GM18870 (cell line): ENCODE measurements around the gene RAD51B.
"Not testable (repeated sequence)": the region's sequence is repeated elsewhere in the genome, so short reads cannot be mapped to it uniquely, and the experiment has no call there.

Experiments used
- ATAC-seq: cut with Tn5 transposase; IDR thresholded peaks from one replicate; pipeline ENCODE4 v1.9.1; 2021; ENCODE audit warnings: moderate library complexity; ENCODE audit not compliant: unreplicated experiment

Gene RAD51B

DNA sequence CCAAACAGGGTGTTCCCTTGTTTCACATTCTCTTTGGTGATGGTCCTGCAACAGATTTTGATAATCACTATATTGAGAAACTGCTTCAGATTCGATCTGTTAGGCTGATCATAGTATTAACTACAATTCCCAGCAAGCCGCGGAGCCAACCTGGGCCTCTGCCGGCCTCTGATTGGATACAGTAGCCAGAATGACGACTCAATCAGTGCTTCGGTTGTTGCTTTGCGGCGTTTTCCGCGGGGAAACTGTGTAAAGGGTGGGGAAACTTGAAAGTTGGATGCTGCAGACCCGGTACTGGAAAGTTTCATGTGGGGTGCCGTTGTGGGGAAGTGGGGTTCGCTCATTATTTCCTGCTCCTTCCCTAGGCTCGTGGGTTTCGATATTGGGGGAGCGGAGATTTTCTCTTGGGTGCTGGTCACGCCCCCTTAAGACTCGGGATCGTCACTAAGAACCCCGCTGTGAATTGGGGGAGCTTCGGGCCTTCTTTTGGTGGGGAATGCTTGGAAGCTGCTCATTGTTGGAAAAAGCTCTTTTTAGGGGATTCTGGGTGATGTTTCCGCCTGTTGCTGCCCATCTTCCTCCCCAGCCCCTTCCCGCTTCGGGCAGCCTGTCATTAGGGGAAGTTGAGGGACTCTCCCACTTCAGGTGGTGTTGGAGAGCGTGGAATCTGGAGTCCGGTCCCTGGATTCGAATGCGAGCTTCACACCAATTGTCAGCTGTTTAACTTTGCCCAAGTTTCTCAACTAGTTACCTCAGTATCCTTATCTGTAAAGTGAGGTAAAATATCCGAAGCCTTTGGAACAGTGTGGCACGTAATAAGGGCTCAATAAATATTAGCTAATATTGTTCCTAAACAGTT lies at the start of gene RAD51B:
Gene RAD51B, plus strand, starts transcription at position 217 of the 859 bp plus-strand sequence.
- peak; percentile 41 for ATAC-seq

DNA sequence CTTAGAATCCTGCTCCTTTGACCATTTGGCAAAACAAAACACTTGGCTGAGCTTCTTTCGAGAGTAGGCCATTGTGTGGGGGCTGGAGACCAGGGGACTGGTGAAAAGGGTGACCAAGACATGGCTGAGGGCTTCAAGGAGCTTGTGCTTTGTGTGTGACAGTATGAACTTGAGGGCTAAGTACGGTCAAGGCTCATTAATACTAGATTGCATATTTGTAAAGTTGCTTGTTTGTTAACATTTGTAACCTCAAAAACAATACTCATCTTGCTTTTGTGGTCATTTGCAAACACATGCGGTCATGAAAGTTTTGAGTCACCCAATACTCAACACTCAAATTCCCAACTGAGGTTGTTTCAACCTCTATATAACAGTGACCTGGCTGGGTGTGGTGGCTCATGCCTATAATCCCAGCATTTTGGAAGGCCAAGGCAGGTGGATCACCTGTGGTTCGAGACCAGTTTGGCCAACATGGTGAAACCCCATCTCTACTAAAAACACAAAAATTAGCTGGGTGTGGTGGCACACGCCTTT lies 45.7 kb upstream of the RAD51B start:
- ATAC-seq, result no peak

DNA sequence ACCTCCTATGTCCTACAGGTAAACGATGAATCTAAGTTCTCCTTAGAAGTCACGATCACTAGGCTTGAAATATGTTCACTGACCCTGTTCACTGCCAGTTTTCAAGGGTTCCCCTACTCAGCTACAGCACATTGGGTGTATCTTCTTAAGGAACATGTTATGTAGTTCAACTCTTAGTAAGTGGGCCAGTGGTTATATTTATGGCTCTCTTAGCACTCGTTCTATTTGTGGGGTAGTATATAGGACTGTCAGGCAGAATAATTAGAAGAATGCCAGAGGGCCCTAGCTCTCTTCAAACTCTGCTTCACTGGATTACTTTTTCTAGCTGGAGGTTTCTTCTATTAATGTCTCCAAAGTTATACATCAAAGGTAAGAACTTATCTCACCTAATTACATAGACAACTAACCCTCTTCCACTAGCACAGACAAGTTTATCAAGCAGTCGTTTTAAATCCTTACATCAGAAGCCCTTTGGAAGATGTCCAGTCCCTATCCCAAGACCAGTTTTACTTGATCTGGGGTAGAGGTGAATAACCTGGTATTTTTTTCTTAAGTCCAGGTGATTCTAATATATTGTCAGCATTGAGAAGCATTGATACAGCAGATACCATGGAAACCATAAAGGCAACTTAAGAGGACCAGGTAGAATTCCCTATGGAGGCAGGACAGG lies 42.8 kb upstream of the RAD51B start:
- ATAC-seq, result no peak

DNA sequence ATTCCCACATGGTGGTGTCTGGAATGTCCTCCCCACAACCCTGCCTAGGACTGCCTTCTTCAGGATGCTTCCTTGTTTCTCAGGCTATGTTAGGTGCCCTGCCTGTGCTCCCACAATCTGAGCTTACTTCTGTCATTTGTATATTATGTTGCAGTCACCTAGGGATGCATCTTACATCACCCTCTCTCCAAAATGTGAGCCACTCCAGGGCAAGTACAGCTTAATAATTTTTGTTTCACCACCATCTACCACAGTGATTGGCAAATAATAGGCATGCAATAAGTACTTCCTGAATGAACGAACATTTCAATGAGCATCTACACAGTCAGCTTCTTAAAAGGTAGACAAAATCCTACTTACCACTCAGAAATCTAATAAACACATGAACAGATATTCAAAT lies 40.8 kb upstream of the RAD51B start:
- no peak for ATAC-seq

DNA sequence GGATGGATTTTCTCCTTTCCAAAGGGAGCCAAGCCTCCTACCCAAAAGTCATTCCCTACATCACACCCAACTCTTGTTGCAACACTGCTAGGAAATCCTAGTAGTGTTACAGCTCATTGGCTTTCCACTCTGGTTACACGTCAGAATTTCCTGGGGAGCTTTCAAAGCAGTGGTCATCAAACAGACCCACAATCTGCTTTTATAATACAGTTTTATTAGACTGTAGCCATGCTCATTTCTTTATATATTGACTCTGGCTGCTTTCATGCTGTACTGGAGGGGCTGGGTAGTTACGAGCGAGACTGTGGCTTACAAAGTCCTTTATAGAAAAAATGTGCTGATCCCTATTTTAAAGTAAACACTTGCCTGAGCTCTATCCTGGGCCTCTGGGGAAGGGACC lies 37.5 kb upstream of the RAD51B start:
- no peak for ATAC-seq

DNA sequence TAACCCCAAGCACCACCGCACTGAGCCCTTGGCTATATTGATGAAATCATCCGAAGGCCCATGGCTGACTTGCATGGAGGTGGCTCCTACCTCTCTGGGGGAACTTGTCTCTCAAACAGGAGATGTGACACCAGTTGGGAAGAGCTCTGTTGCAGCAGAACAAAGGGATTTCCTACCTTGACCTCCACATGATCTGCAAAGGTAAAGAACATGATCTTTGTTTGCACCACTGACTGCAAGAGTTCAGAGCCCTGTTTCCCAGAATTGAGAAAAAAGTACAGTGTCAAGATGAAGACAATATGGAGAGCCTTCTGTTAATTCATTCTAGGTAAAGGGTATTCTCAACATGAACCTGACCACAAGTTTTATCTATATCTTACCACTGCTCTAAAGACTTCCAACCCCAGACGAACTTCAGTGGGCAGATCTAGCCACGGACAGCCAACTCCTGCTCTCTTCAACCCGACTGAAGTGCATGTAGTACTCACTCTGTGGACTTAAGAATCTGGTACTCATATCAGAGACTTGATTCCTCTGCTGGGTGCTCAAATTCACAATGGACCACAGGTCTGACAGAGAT lies 35.2 kb upstream of the RAD51B start:
- ATAC-seq, result no peak

DNA sequence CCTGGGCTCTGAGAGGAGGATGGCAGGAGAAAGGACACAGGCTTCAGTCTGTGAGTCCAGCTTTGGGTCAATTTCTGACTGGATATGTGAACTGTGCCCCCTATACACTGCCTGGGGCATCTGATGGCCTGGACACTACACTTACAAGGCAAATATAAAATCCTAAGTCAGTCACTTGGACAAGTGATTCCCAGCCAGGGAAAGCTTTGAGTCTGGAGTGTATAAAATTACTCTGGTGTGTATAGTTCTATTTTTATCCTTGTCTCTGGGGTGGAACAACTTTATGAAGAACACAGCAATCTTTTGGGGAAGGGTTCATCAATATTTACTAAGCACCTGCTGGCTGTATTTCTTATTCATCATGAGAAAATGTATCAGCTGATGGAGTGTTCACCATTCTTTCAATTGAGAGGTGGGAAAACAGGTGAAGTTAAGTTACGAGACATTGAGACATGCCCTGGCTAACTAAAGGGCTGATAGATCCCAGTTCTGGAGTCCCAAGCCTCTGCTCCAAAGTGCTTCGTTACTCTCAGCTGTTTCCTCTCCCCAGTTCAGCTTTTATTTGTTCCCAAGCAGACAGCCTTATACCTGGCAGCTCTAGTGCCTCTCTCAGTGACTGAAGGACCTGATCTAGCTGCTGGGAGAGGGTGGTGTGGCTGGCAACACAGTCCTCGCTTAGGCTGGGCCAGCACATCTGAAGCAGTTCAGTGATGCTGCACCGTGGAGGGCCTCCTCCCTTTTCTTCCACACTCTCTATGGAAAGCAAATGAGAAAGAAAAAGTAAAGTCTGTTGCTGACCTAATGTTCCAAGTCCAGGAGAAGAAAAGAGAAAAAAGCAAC lies 34.1 kb upstream of the RAD51B start:
- no peak for ATAC-seq

DNA sequence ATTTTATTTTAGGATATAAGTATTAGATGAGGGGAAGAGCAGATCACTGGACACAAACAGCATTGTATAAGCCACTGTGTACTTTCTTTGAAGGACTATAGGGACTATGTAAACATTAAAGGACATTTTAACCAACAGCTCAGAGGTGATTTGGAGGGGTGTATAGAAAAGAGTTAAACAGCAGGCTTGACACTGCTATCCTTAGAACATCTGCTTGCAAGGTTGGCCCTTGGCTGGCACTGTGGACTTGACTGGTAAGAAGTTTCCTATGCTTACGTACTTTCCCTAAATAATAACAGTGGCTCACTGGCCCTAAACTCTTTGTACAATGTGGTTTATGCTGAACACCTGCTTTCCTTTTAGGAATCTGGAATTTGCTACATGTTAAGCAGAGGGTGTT lies 31.9 kb upstream of the RAD51B start:
- no peak for ATAC-seq

DNA sequence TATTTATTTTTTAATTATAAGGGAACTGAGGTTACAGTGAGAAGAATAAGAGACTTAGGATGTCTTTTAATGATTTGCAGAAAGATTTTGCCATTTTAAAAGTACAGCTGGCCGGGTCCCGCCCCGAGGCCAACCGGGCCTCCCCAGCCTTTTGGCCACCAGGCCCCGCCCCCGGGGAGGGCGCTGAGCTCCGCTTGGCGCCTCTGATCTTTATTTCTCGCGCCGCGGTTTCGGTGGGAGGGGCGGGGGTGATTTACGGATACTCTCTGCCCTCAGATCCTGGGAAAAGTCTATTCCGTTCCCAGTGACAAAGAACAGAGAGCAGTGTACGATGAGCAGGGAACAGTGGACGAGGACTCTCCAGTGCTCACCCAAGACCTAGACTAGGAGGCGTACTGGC lies 20.8 kb upstream of the RAD51B start:
- no peak for ATAC-seq

DNA sequence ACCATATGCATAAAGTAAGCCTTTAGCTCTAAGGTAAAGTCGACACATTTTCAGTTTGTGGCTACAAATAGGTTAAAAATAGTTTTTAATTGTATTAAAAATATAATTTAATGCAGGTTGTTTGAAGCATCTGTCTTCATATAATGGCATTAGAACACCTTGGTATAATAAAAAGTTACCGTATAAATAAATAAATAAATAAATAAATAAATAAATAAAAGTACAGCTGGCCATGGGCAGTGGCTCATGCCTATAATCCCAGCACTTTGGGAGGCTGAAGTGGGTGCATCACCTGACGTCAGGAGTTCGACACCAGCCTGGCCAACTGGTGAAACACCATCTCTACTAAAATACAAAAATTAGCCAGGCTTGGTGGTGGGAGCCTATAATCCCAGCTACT lies 18.8 kb upstream of the RAD51B start:
- ATAC-seq, result no peak

DNA sequence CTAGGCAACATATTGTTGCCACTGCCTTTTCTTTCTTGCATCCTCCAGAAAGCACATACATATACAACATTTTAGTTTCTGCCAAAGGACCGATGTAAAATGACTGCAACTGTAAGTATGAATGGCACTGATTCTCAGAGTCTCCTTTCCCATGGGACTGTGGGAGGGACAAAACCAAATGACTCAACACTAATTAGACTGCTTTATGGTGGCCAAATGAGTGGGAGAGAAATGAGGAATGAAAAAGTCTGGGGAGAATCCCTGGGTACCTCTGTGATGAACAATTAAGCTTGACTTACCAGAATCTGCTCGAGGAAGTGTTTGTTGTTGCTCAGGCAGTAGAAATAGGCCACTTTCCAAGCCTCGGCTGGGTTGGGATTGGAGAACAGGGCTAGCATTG lies 13.3 kb upstream of the RAD51B start:
- no peak for ATAC-seq

DNA sequence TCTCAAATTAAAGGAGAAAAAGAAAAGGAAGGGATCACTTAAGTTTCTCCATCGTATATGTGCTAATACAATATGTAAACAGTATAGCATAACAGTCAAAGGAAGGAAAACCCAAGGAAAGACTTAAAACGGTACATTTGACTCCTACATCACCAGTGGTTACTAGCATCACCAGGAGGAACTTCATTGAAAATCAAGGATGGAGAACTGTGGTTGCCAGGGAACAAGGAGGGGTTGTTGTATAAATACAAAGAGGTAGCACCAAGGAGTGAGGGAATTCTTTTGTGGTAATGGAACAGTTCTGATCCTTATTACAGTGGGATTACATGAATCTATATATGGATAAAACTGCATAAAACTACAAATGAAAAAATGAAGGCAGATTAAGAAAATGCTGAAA lies 4.8 kb upstream of the RAD51B start:
- no peak for ATAC-seq

DNA sequence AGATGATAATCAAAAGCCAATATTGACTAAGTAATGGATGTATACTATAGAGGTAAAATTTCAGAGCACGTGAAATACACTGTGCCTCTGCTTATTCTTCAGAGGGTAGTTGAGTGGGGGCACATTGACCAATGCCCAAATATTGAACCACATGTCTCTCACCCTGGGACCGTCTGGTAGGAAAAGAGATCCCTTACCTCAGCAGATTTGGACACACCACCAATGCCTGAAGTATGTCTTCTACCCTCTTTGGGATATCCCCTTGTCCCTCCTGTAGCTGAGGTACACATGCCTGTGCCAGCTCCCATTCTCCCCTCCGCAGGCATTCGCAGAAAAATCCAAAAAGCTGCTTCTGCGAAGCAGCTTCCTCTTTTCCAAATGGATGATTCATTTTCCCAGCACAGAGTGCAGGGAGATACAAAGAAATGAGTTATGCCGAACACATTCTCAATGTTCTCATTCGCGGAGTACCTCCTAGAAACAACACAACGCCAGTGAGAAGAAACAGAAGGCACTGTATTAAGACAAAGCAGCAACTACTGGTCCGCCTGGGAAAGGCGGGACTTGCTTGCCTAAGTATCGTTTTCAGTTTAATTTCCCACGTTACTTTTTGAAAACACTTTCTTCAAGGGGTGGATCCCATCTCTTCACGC lies 3.9 kb upstream of the RAD51B start:
- ATAC-seq, result no peak

DNA sequence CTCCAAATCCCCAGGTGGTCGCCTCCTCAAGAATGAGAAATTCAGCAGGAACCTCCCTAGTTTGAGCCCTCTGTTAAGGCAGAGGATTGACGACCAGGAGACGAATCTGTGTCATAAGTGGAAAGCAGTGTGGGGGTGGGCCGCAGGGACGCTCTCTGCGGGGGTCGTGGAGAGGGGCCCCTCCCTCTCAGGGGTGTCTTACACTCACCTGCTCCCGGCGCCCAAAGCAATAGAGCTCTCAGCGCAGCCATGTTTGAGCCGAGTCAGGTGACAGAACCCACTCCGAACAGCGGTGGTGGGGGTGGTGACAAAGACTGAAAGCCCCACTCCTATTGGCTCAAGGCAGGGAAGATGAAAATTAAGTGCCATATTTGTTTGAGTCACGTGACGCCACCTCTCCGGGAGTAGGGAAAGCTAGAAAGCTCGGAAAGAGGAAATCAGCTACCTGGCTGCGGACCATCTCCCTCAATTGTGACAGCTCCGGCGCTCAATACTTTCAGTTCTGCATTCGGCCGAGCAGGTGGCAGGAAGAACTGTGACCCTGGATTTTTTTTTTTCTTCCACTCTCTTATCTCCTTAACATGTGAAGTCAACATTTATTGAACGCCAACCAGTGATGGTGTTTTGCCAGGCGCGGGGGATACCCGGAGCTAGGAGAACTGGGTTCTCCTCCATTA lies 3.1 kb upstream of the RAD51B start, which contains the start of gene ZFYVE26:
Gene ZFYVE26, minus strand, starts transcription at position 265 of the 677 bp plus-strand sequence. CDS start 627 bp downstream, outside the sequence.
- ATAC-seq, result peak; percentile 67

DNA sequence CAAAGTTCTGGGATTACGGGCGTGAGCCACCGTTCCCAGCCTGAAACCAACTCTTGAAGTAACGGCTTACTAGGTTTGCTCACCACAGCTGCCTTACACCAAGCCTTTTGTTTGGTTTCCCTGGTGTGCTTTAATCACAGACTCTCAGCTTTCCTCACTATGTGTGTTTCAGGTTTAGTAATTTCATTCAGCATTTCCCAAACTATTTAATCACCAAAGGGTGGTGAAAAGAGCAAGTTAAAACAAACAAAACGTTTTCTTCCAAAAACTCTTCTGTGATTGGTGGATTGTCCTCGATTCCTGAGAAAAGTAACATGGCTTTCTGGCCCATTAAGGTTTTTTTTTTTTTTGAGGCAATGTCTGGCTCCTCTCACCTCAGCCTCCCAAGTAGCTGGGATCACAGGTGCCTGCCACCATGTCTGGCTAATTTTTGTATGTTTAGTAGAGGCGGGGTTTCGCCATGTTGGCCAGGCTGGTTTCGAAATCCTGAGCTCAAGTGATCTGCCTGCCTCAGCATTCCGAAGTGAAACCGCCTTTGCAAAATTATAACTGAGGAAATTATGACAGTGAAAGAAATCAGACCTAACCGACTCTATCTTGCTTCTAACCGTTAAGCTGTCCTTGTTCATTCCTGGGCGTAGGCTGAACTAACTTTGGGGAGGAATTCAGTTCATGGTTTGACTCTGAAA lies 1.7 kb upstream of the RAD51B start:
- ATAC-seq, result no peak

DNA sequence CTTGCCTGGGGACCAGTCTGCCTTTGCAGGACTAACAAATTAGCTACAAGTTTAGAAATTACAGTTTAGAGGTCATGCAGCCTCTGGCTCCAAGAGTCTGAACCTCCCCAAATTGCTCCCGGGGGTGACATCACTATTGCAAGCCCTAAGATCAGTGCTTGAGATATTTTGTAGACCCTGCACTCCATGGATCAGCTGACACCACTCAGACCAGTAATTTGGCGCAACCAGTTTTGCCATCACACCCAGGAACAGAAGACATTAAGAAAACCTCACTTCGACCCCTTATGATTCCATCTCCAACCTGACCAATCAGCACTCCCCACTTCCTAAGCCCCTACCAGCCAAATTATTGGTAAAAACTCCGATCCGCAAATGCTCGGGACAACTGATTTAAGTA lies 1.1 kb upstream of the RAD51B start:
- not testable (repeated sequence) for ATAC-seq

DNA sequence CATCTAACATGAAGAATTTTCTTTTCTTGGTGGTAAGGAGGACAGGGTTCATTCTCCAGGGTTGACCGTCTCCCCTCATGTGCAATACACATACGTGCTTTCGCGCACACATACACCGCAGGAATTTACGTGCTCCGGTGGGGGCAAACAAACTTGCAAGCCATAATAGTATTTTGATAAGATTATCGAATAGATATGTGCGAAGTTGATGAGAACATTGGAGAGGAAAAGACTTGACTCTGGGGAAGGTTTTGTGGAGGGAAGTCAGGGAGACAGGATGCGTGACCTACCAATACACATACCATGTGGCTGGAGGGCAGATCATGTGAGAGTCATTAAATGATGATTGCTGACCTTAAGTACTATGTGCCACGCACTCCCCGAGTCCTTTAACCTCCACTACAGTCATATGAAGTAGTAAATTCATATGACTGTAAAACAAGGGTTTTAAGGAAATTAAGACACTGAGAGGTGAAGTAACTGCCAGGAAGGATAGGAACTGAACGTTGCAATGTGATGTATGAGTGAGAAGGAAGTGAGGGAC lies 921 bp downstream of the RAD51B start:
- no peak for ATAC-seq

DNA sequence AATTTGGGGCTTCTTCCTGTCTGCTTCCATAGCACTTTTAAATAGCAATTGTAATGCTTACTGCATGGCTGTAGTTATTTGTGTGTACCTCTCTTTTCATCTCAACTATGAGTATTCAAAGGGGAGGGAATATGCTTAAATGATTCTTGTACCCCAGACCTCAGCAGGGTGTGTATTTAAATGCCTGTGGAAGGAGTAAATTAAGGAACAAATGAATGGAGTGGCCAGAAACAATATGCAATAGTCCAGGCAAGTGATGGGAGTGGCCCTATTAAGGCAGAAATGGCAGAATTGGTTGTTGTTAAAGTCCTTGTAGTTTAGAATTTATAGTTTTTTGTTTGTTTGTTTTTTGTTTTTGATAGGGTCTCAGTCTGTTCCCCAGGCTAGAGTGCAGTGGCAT lies 1.5 kb downstream of the RAD51B start:
- ATAC-seq, result no peak

DNA sequence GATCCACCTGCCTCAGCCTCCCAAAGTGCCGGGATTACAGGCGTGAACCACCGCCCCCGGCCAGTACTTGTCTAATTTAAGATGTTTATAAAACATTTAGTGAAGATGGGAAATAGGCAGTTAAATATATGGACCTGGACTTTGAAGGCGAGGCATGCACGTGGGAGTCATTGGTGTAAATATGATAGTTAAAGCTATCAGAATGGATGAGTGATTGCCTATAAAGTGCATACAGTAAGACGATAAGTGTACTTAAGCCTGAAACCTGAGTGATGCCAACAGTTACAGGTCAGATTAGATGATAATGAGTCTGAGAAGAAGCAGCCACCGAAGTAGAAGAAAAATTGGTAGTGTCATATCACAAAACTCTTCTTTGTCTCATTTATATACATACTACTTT lies 11.5 kb downstream of the RAD51B start:
- ATAC-seq, result no peak
